ENCODE measurements around the gene ARMC12.

Gene ARMC12

DNA sequence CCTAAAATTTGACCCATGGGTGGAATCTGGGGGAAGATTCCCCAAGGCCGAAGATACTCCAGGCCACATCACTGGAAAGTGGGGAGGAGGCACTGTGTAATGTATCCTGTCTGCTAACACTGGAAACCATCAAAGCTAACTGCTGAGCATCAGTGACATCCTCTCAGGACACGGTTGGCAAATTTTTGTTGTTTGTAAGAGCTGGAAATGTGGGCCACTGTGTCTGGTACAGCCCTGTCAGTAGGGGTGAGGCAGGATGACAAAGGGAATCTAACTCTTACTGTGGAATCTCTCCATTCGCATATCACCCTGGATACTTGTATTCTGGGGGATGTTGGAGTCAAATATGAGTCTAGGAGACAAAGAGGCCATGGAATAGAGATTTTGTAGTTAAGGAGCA is 22.6 kb downstream of the ARMC12 start:
- Histone ChIP-seq H3K27ac (replicated peaks) (no peak overlapping the region), H3K4me3 (replicated peaks; ENCODE audit: insufficient read depth, low read length) (no peak overlapping the region), H3K27me3 (ENCODE audit: insufficient read depth, poor library complexity, severe bottlenecking) (peaks cover 5% of the 10 kb centered on the region)
- no peak for DNase-seq (ENCODE audit: low read depth in 1 of 2, low spot score in 1 of 2)
- TF ChIP-seq POLR2AphosphoS5 (IDR thresholded peaks at IDR 0.05; ENCODE audit: low read depth): no peak
- TF ChIP-seq, protein P1, sequence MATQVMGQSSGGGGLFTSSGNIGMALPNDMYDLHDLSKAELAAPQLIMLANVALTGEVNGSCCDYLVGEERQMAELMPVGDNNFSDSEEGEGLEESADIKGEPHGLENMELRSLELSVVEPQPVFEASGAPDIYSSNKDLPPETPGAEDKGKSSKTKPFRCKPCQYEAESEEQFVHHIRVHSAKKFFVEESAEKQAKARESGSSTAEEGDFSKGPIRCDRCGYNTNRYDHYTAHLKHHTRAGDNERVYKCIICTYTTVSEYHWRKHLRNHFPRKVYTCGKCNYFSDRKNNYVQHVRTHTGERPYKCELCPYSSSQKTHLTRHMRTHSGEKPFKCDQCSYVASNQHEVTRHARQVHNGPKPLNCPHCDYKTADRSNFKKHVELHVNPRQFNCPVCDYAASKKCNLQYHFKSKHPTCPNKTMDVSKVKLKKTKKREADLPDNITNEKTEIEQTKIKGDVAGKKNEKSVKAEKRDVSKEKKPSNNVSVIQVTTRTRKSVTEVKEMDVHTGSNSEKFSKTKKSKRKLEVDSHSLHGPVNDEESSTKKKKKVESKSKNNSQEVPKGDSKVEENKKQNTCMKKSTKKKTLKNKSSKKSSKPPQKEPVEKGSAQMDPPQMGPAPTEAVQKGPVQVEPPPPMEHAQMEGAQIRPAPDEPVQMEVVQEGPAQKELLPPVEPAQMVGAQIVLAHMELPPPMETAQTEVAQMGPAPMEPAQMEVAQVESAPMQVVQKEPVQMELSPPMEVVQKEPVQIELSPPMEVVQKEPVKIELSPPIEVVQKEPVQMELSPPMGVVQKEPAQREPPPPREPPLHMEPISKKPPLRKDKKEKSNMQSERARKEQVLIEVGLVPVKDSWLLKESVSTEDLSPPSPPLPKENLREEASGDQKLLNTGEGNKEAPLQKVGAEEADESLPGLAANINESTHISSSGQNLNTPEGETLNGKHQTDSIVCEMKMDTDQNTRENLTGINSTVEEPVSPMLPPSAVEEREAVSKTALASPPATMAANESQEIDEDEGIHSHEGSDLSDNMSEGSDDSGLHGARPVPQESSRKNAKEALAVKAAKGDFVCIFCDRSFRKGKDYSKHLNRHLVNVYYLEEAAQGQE (IDR thresholded peaks at IDR 0.05; ENCODE audit: insufficient replicate concordance, low read depth): no peak
- TF ChIP-seq SPI1 (IDR thresholded peaks at IDR 0.05; ENCODE audit: borderline replicate concordance, low read depth): no peak
- TF ChIP-seq, protein P2, sequence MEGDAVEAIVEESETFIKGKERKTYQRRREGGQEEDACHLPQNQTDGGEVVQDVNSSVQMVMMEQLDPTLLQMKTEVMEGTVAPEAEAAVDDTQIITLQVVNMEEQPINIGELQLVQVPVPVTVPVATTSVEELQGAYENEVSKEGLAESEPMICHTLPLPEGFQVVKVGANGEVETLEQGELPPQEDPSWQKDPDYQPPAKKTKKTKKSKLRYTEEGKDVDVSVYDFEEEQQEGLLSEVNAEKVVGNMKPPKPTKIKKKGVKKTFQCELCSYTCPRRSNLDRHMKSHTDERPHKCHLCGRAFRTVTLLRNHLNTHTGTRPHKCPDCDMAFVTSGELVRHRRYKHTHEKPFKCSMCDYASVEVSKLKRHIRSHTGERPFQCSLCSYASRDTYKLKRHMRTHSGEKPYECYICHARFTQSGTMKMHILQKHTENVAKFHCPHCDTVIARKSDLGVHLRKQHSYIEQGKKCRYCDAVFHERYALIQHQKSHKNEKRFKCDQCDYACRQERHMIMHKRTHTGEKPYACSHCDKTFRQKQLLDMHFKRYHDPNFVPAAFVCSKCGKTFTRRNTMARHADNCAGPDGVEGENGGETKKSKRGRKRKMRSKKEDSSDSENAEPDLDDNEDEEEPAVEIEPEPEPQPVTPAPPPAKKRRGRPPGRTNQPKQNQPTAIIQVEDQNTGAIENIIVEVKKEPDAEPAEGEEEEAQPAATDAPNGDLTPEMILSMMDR (IDR thresholded peaks at IDR 0.05; ENCODE audit: insufficient read depth, low read length): no peak
- no peak for TF ChIP-seq GABPA (IDR thresholded peaks at IDR 0.05; ENCODE audit: low read depth)

DNA sequence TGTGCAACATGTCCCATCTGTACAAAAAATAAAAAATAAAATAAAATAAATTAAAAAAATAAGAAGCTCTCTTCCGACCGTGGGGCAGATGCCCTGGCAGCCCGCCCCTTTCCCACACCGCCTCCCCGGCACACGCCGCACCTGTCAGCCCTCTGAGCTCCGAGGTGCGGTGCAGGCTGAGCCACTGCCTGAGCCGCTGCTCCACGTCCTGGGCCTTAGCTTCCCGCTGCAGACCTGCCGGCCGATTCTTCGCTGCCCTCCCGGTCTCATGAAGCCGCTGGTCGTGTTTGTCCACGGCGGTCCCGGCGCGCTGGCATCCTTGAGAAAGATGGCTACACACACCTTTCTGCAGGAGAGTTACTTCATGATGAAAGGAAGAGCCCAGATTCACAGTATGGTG is 28.9 kb downstream of the ARMC12 start:
- Histone ChIP-seq H3K27ac (replicated peaks) (no peak overlapping the region), H3K27me3 (ENCODE audit: insufficient read depth, poor library complexity, severe bottlenecking) (peaks cover 5% of the 10 kb centered on the region), H3K4me3 (replicated peaks; ENCODE audit: insufficient read depth, low read length) (no peak overlapping the region)
- DNase-seq (ENCODE audit: low read depth in 1 of 2, low spot score in 1 of 2): no peak
- TF ChIP-seq GABPA (IDR thresholded peaks at IDR 0.05; ENCODE audit: low read depth): no peak
- TF ChIP-seq, protein P2 (IDR thresholded peaks at IDR 0.05; ENCODE audit: insufficient read depth, low read length): no peak
- TF ChIP-seq SPI1 (IDR thresholded peaks at IDR 0.05; ENCODE audit: borderline replicate concordance, low read depth): no peak
- TF ChIP-seq, protein P1 (IDR thresholded peaks at IDR 0.05; ENCODE audit: insufficient replicate concordance, low read depth): no peak
- TF ChIP-seq POLR2AphosphoS5 (IDR thresholded peaks at IDR 0.05; ENCODE audit: low read depth): no peak

DNA sequence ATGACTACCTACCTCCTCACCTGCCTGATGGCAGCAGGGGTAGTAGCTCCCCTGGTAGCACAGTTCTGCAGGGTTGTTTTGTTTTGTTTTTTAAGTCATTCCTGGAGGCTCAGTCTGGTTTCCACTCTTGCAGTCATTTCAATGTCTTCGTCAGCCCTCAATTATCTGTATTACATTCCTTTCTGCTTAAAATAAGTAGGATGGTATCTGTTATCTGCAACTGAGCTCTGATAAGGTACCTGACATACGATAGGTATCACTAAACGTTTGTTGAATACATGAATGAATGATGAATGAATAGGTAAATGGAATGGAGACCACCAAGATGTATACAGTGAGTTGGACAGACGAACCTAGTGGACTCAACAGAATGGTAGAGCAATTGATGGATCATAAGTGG is 32.4 kb downstream of the ARMC12 start:
- Histone ChIP-seq H3K4me3 (replicated peaks; ENCODE audit: insufficient read depth, low read length) (no peak overlapping the region), H3K27me3 (ENCODE audit: insufficient read depth, poor library complexity, severe bottlenecking) (no peaks in the 10 kb centered on the region), H3K27ac (replicated peaks) (no peak overlapping the region)
- TF ChIP-seq, protein P1 (IDR thresholded peaks at IDR 0.05; ENCODE audit: insufficient replicate concordance, low read depth): no peak
- TF ChIP-seq GABPA (IDR thresholded peaks at IDR 0.05; ENCODE audit: low read depth) (no peak), SPI1 (IDR thresholded peaks at IDR 0.05; ENCODE audit: borderline replicate concordance, low read depth) (no peak), POLR2AphosphoS5 (IDR thresholded peaks at IDR 0.05; ENCODE audit: low read depth) (no peak)
- TF ChIP-seq, protein P2 (IDR thresholded peaks at IDR 0.05; ENCODE audit: insufficient read depth, low read length): no peak
- no peak for DNase-seq (ENCODE audit: low read depth in 1 of 2, low spot score in 1 of 2)
